ENCODE results near the gene TOP3B.

DNA sequence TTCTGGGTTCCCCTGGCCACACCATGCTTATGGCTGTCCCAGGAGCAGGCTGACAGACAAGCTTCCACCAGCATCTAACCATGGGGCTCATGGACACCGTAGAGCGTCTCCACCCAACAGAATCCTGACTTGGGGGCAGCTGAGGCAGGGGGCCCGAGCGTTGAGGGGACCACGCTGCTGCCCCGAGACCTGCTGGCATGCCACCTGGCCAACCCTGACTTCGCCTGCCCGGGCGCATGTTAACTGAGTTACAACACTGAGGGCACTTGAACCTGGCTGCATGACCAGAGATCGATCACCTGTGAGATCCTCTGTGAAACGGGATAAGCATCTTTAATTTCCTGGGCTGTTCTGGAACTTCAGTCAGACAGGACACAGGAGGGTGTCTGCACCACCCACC is 43.7 kb downstream of the TOP3B start:
- TF ChIP-seq, protein P1, sequence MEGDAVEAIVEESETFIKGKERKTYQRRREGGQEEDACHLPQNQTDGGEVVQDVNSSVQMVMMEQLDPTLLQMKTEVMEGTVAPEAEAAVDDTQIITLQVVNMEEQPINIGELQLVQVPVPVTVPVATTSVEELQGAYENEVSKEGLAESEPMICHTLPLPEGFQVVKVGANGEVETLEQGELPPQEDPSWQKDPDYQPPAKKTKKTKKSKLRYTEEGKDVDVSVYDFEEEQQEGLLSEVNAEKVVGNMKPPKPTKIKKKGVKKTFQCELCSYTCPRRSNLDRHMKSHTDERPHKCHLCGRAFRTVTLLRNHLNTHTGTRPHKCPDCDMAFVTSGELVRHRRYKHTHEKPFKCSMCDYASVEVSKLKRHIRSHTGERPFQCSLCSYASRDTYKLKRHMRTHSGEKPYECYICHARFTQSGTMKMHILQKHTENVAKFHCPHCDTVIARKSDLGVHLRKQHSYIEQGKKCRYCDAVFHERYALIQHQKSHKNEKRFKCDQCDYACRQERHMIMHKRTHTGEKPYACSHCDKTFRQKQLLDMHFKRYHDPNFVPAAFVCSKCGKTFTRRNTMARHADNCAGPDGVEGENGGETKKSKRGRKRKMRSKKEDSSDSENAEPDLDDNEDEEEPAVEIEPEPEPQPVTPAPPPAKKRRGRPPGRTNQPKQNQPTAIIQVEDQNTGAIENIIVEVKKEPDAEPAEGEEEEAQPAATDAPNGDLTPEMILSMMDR (conservative IDR thresholded peaks at IDR 0.05): no peak
- TF ChIP-seq EZH2 (IDR thresholded peaks at IDR 0.05; ENCODE audit: low read depth): no peak

Measured in PC-9 (cell line).